Measurements from ENCODE around the gene F8. TPM values are rescaled to one million over a fixed set of nuclear protein-coding genes. Genes with fewer than 3 reads are reported as not detected.
"Not testable (repeated sequence)": the region's sequence is repeated elsewhere in the genome, so short reads cannot be mapped to it uniquely, and the experiment has no call there.

F8 gene
- total and polyA plus RNA-seq, 7 donors: 13.5 to 31.7 (median 17.6) TPM

DNA sequence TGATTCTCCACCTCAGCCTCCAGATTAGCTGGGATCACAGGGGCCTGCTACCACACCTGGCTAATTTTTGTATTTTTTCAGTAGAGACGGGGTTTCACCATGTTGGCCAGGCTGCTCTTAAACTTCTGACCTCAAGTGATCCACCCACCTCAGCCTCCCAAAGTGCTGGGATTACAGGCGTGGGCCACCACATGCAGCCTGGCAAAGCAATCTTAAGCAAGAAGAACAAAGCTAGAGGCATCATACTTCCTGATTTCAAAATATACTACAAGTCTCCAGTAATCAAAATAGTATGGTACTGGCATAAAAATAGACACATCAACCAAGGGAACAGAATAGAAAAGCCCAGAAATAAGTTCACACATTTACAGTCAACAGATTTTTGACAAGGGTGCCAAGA is 149.2 kb downstream of the F8 start:
- Histone ChIP-seq H3K27me3 (ENCODE audit: insufficient read depth in 3 of 3, low read length in 2 of 3) (no peaks in the 10 kb centered on the region), H3K36me3 (ENCODE audit: insufficient read depth in 1 of 2, low read depth in 1 of 2) (no peaks in the 10 kb centered on the region), H3K4me1 (no peaks in the 10 kb centered on the region), H3K9me3 (peaks cover 3% of the 10 kb centered on the region), H3K27ac (no peak overlapping the region), H3K4me3 (no peak overlapping the region)
- DNase-seq (no peak), ATAC-seq (no peak)
- 63 to 78% (median 77%) methylated on average over 2 of the region's 2 CpGs for WGBS, 3 donors
- TF ChIP-seq, protein P1, sequence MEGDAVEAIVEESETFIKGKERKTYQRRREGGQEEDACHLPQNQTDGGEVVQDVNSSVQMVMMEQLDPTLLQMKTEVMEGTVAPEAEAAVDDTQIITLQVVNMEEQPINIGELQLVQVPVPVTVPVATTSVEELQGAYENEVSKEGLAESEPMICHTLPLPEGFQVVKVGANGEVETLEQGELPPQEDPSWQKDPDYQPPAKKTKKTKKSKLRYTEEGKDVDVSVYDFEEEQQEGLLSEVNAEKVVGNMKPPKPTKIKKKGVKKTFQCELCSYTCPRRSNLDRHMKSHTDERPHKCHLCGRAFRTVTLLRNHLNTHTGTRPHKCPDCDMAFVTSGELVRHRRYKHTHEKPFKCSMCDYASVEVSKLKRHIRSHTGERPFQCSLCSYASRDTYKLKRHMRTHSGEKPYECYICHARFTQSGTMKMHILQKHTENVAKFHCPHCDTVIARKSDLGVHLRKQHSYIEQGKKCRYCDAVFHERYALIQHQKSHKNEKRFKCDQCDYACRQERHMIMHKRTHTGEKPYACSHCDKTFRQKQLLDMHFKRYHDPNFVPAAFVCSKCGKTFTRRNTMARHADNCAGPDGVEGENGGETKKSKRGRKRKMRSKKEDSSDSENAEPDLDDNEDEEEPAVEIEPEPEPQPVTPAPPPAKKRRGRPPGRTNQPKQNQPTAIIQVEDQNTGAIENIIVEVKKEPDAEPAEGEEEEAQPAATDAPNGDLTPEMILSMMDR (IDR thresholded peaks at IDR 0.05): no peak
- intact Hi-C loops (cut with DNase I): no loop called here

DNA sequence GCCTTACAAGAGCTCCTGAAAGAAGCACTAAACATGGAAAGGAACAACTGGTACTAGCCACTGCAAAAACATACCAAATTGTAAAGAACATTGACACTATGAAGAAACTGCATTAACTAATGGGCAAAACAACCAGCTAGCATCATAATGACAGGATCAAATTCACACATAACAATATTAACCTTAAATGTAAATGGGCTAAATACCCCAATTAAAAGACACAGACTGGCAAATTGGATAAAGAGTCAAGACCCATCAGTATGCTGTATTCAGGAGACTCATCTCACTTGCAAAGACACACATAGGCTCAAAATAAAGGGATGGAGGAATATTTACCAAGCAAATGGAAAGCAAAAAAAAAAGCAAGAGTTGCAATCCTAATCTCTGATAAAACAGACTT is 154.0 kb downstream of the F8 start:
- H3K27ac ChIP-seq: not testable (repeated sequence)

DNA sequence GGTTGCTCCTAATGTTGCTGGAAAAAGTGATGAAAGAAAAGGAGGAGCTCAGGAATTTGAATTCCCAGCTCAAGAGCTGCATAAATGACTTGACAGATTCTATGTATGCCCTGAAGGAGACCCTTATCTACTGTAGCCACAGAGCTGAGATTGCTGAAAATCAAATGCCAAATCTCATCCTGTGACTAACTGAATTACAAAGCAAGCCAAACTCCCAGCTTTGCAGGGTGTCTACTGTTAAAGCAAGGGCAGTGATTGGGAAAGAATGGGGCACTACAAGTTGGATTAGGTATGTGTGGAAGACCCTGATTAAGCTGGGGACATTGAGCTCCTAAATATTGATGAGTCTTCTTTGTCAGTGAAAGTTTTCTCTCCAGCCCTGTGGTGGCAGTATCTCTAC is 167.3 kb downstream of the F8 start:
- Histone ChIP-seq H3K36me3 (ENCODE audit: insufficient read depth in 1 of 2, low read depth in 1 of 2) (peaks cover 0 to 4% of the 10 kb centered on the region in 2 donors), H3K27ac (no peak overlapping the region), H3K4me3 (no peak overlapping the region), H3K9me3 (no peaks in the 10 kb centered on the region), H3K27me3 (ENCODE audit: insufficient read depth in 3 of 3, low read length in 2 of 3) (no peaks in the 10 kb centered on the region), H3K4me1 (no peaks in the 10 kb centered on the region)
- TF ChIP-seq, protein P1 (IDR thresholded peaks at IDR 0.05): no peak
- ATAC-seq: no peak
- intact Hi-C loops (cut with DNase I): no loop called here
- DNase-seq: no peak

More for the DNA sequence above, 154.0 kb downstream of the F8 start:
- H3K4me3 ChIP-seq; H3K4me1 ChIP-seq; H3K36me3 ChIP-seq (ENCODE audit: insufficient read depth in 1 of 2, low read depth in 1 of 2); intact Hi-C loops (cut with DNase I); H3K27me3 ChIP-seq (ENCODE audit: insufficient read depth in 3 of 3, low read length in 2 of 3); H3K9me3 ChIP-seq; ATAC-seq; DNase-seq: not testable (repeated sequence)

DNA sequence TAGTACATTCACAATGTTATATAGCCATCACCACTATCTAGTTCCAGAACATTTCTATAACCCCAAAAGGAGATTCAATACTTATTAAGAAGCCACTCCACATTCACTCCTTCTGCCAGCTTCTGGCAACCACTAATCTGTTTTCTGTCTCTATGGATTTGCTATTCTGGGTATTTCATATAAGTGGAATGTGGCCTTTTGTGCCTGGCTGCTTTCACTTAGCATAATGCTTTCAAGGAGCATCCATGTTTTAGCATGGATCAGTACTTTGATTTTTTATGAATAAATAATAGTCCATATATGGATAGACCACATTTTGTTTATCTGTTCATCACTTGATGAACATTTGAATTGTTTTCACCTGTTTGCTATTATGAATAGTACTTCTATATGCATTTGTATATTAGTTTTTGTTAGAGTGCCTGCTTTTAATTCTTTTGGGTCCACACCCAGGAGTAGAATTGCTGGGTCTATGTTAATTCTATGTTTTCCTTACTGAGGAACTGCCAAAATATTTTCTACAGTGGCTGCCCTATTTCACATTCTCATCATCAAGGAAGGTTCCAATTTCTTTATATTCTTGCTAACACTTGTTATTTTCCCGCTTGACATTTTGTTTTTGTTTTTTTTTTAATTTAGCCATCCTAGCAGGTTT is 171.4 kb downstream of the F8 start:
- intact Hi-C loops (cut with DNase I): no loop called here
- ATAC-seq: no peak
- 80 to 98% (median 93%) methylated on average over 1 of the region's 1 CpG for WGBS, 3 donors
- H3K9me3 ChIP-seq: no peaks in the 10 kb centered on the region
- H3K27me3 ChIP-seq (ENCODE audit: insufficient read depth in 3 of 3, low read length in 2 of 3): no peaks in the 10 kb centered on the region
- no peaks in the 10 kb centered on the region for H3K36me3 ChIP-seq (ENCODE audit: insufficient read depth in 1 of 2, low read depth in 1 of 2)
- TF ChIP-seq, protein P1 (IDR thresholded peaks at IDR 0.05): no peak
- H3K4me1 ChIP-seq: no peaks in the 10 kb centered on the region
- no peak overlapping the region for H3K4me3 ChIP-seq
- no peak for DNase-seq
- no peak overlapping the region for H3K27ac ChIP-seq

DNA sequence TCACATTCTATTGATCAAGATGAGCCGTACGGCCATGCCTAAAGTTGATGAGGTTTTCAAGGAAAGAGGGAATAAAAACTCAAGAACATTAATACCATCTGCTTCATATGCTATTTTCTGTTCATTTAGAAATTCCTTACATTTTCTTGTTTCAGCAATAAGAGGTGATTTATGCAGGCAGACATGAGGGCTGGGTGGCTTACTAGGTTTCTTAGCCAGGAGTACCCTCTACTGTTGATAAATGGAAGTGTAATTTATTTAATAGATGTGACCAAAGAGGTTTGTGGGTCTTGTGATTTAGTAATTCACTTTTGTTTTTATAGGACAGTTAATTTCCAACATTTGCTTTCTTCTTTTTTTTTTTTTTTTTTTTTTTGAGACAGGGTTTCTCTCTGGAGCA is 181.7 kb downstream of the F8 start:
- TF ChIP-seq, protein P1 (IDR thresholded peaks at IDR 0.05): peak; percentile 44
- Histone ChIP-seq H3K4me1 (no peaks in the 10 kb centered on the region), H3K4me3 (no peak overlapping the region), H3K27ac (no peak overlapping the region), H3K27me3 (ENCODE audit: insufficient read depth in 3 of 3, low read length in 2 of 3) (no peaks in the 10 kb centered on the region), H3K9me3 (no peaks in the 10 kb centered on the region), H3K36me3 (ENCODE audit: insufficient read depth in 1 of 2, low read depth in 1 of 2) (no peaks in the 10 kb centered on the region)
- intact Hi-C loops (cut with DNase I): no loop called here
- DNase-seq: no peak
- ATAC-seq: no peak
- WGBS, 3 donors: 82 to 92% (median 88%) methylated on average over 2 of the region's 2 CpGs

All from psoas muscle (tissue), 8 donors.